GM21367 (cell line): Measurements from ENCODE around the gene CRNN.

Source experiments
- ATAC-seq: cut with Tn5 transposase; IDR thresholded peaks from one replicate; pipeline ENCODE4 v1.9.1; 2021; ENCODE audit not compliant: unreplicated experiment

Gene CRNN

DNA sequence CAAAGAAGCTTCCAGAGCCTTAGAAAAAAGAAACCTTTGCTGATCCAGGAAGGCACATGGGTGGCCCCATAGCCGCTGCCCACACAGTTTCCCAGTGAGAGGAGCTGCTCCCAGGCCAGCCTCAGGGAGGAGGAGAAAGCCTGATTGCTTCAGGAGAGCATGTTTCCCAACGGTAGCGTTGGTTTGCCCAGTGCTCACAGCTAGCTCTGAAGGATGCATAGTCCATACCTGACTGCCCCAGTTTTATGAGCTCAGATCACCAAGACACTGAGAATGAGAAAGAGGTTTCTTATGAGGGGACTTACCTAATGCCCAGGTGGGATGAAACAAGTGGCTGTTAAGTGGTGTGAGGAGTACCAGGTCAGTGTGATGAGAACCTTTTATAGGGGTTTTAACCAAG lies at the start of gene CRNN:
CRNN (minus strand) TSS at position 355 of the 400 bp plus-strand sequence. CDS start 2,030 bp downstream, outside the sequence.
- no peak for ATAC-seq

- no peak for ATAC-seq
These were observed 48.6 kb upstream of the CRNN start for GRCh38 chr1:152462636-152463035.

GRCh38 chr1:152461544-152461943 lies 47.5 kb upstream of the CRNN start:
- no peak for ATAC-seq

- ATAC-seq: no peak
These were observed 46.5 kb upstream of the CRNN start for GRCh38 chr1:152460529-152460899.

- peak; percentile 88 for ATAC-seq
These were observed 45.8 kb upstream of the CRNN start for GRCh38 chr1:152459596-152460528.

GRCh38 chr1:152458384-152459185 lies 44.5 kb upstream of the CRNN start:
- no peak for ATAC-seq

- ATAC-seq: no peak
These were observed 43.5 kb upstream of the CRNN start for GRCh38 chr1:152457561-152457960.

DNA sequence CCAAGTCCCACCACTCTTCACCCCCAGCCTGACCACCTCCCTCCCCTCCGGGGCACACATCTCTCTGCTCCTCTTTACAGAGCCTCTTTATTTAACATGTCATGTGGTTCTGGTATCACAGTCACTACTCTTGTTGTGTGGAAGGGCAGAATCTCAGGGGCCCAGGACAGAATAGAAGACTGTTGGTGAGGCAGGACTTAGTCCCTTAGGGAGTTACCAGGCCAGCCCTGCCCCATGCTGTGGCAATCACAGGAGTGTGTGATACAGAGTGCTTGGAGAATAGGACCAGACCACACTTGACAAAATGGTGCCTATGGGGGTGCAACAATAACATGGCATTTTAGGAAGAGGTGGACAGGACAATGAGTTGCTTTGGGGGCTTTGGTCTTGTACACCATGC lies 43.0 kb upstream of the CRNN start:
- no peak for ATAC-seq

- ATAC-seq: no peak
These were observed 37.2 kb upstream of the CRNN start for GRCh38 chr1:152451254-152451653.

GRCh38 chr1:152449661-152450060 lies 35.6 kb upstream of the CRNN start:
- ATAC-seq: no peak

- no peak for ATAC-seq
These were observed 34.4 kb upstream of the CRNN start for GRCh38 chr1:152448496-152448895.

- ATAC-seq: no peak
These were observed 34.0 kb upstream of the CRNN start for GRCh38 chr1:152448095-152448494.

DNA sequence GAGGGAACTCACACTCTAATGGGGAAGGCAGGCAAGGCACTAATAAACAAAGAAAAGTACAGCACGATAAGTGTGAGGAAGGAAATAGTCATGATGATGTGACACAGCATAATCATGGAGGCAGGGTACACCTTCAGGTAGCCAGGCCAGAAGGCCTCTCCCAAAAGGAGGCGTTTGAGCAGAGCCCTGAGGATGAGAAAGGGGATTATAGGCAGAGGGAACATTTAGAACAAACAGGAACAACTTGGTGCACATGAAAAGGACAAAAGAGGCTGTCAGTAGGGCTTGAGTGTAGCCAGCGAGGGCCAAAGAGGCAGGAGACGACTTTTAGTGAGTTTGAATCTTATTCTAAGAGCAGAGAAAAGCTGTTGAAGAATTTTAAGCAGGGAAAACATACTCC lies 33.4 kb upstream of the CRNN start:
- ATAC-seq: no peak

DNA sequence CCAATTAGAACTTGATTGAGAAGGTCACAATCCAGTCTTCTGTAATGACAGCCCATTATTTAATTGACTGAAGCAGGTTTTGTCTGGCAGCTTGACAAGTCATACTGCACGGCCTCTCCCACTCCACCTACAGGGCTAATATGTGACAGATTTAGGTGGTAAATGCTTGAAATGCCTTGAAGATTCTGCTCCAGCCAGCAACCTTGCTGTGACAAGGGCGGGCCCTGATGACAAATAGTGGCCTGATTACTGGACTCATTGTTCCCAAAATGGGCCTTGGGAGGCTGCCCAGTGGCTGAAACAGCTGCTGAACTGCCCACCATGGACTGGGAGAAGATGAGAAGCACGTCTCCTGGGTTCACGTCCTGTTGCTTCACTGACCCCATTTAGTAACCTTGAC lies 30.0 kb upstream of the CRNN start:
- no peak for ATAC-seq

GRCh38 chr1:152442765-152443164 lies 28.7 kb upstream of the CRNN start:
- ATAC-seq: no peak

DNA sequence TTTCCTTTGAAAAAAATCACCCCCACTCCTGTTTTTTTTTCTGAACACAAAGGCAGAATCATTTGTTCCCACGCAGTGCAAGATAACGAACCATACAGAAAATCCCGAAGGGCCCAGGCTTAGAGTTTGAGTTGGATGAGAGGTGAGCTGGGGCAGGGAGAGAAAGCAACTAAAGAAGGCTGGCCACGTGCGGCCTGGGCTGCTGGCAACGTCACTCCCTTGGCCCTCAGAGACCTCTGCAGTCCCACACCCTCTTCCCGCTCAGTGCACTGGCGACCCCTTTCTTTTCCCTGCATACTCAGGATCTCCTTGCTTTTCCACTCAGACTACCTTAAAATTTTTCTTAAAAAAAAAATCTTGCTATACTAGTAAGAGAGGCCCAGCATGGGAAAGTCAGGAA lies 28.2 kb upstream of the CRNN start:
- ATAC-seq: no peak

DNA sequence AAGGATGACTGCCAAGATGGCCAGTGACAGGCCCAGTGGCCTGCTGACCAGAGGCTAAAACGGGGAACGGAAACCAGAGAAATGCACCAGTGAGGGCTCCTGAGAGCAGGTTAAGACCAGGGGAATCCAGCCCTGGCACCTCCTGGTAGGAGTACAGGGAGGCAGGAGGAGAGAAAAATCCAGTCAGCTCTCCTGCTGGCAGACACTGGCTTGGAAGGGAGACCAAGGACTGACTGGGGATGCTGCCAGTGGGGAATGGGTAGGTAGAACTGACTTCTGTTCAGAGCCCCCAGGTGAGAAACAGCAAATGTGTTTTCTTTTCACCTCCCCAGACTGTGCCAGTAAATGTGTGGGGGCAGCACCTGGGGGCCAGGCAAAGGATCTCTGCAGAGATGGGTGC lies 27.7 kb upstream of the CRNN start:
- no peak for ATAC-seq

- no peak for ATAC-seq
These were observed 26.8 kb upstream of the CRNN start for GRCh38 chr1:152440635-152441471.

- ATAC-seq: no peak
These were observed 22.8 kb upstream of the CRNN start for GRCh38 chr1:152436593-152437496.

DNA sequence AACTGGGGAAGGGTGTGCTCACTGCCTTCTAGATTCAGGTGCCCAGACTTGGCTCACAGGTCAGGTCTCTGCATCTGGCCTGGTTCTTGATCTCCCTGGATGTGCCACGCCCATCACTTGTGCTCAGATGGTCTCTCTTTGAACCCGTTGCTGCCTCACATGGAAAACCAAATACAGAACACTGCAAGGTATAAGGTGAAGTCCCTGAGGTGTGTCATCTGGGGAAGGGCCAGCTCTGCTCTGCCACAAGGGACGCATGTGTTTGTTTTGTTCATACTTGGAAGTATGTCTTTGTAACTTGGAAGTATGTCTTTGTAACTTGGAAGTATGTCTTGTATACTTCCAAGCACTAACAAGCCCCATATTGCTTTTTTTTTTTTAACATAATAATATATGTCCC lies 13.4 kb upstream of the CRNN start:
- no peak for ATAC-seq
